B cell (primary cell): ENCODE measurements around the gene SATB1. TPM values are rescaled to one million over a fixed set of nuclear protein-coding genes. Genes with fewer than 3 reads are reported as not detected.

Source experiments
- ATAC-seq: fragments of 200-7000 bp; cut with Tn5 transposase; one replicate; pipeline ENCODE4 v1.10.0; 2021; ENCODE audit warnings: low read depth, mild to moderate bottlenecking, moderate number of reproducible peaks, moderate library complexity
- CTCF ChIA-PET: fragments of 350-600 bp; sonication (Branson Sonifier 250); formaldehyde crosslinking; loops from one replicate; lab custom pipeline; 2021; ENCODE audit warnings: antibody characterized with exemption, inconsistent platforms; lab: Charles Lee
- POLR2A ChIA-PET: fragments of 350-600 bp; sonication (Branson Sonifier 250); formaldehyde crosslinking; loops from one replicate; lab custom pipeline; 2021; ENCODE audit warnings: antibody characterized with exemption; lab: Charles Lee
- DNase-seq: peaks from one replicate; pipeline ENCODE4 v3.0.0; 2013
- H2AFZ ChIP-seq: 2 replicates; pipeline ENCODE4 v1.6.1; 2012; ENCODE audit warnings: mild to moderate bottlenecking, low read depth, low read length; ENCODE audit not compliant: insufficient read depth, poor library complexity, severe bottlenecking
- H3K27ac ChIP-seq, 2 donors: 1 replicate in 1 of 2; 2 replicates in 1 of 2; pipeline ENCODE4 v1.5.1; 2012 to 2013; ENCODE audit warnings: low read length in 2 of 2, mild to moderate bottlenecking in 2 of 2, moderate library complexity in 1 of 2
- H3K27me3 ChIP-seq, 4 experiments: fragments of 200-600 bp in 1 of 4; sonication (generic) in 1 of 4; replicated peaks in 1 of 4; 1 replicate in 2 of 4; 2 replicates in 2 of 4; pipeline versions ENCODE4 v1.6.1 to v1.7.0; 2013 to 2016; ENCODE audit warnings: low read length in 3 of 4, mild to moderate bottlenecking in 2 of 4, mixed read lengths in 1 of 4, moderate library complexity in 1 of 4; ENCODE audit not compliant: insufficient read depth in 4 of 4, control insufficient read depth in 3 of 4; ENCODE audit errors: control extremely low read depth in 1 of 4
- H3K36me3 ChIP-seq, 2 experiments: replicated peaks in 1 of 2; 1 replicate in 1 of 2; 2 replicates in 1 of 2; pipeline versions ENCODE4 v1.6.1 to v1.7.1; 2013; ENCODE audit warnings: low read length in 1 of 2; ENCODE audit not compliant: insufficient read depth in 2 of 2, control insufficient read depth in 1 of 2; ENCODE audit errors: control extremely low read depth in 1 of 2, extremely low read depth in 1 of 2
- H3K4me1 ChIP-seq, 2 donors: fragments of 200-600 bp in 1 of 2; sonication (generic) in 1 of 2; 1 replicate in 1 of 2; 2 replicates in 1 of 2; pipeline versions ENCODE4 v1.5.1 to v1.6.1; 2013 to 2017; ENCODE audit warnings: low read length in 2 of 2; ENCODE audit not compliant: control insufficient read depth in 2 of 2, insufficient read depth in 2 of 2
- H3K4me2 ChIP-seq: replicated peaks from 2 replicates; pipeline ENCODE3; 2012; ENCODE audit warnings: mild to moderate bottlenecking, low read depth, low read length; ENCODE audit not compliant: poor library complexity, severe bottlenecking
- H3K4me3 ChIP-seq, 5 experiments: fragments of 200-600 bp in 1 of 5; sonication (generic) in 1 of 5; 1 replicate in 3 of 5; 2 replicates in 2 of 5; pipeline versions ENCODE4 v1.5.1 to v1.7.0; 2011 to 2016; ENCODE audit warnings: low read length in 4 of 5, mild to moderate bottlenecking in 4 of 5, low read depth in 2 of 5, control low read depth in 1 of 5, moderate library complexity in 1 of 5; ENCODE audit not compliant: insufficient read depth in 1 of 5; ENCODE audit errors: control extremely low read depth in 1 of 5, extremely low read depth in 1 of 5
- H3K79me2 ChIP-seq: fragments of 200-600 bp; sonication (generic); one replicate; pipeline ENCODE4 v1.6.0; 2016; ENCODE audit warnings: low read length; ENCODE audit not compliant: control insufficient read depth, insufficient read depth
- H3K9ac ChIP-seq: fragments of 200-600 bp; sonication (generic); 2 replicates; pipeline ENCODE4 v1.6.1; 2017; ENCODE audit warnings: mild to moderate bottlenecking, low read length, moderate library complexity
- H3K9me3 ChIP-seq, 3 donors: one replicate each; pipeline versions ENCODE4 v1.6.1 to v1.7.1; 2013; ENCODE audit warnings: low read length in 2 of 3; ENCODE audit not compliant: control insufficient read depth in 2 of 3, insufficient read depth in 1 of 3; ENCODE audit errors: control extremely low read depth in 1 of 3
- H4K20me1 ChIP-seq: 2 replicates; pipeline ENCODE4 v1.6.0; 2012; ENCODE audit warnings: mild to moderate bottlenecking, low read length; ENCODE audit not compliant: insufficient read depth, control insufficient read depth, poor library complexity, severe bottlenecking
- H3K27ac Mint-ChIP-seq: one replicate; pipeline ENCODE4 v1.8.0; 2021; ENCODE audit warnings: mixed read lengths
- H3K27me3 Mint-ChIP-seq: one replicate; pipeline ENCODE4 v1.8.0; 2021; ENCODE audit warnings: mixed read lengths
- H3K4me1 Mint-ChIP-seq: one replicate; pipeline ENCODE4 v1.8.0; 2021; ENCODE audit warnings: mixed read lengths
- H3K4me3 Mint-ChIP-seq: one replicate; pipeline ENCODE4 v1.8.0; 2021; ENCODE audit warnings: mixed read lengths
- H3K9me3 Mint-ChIP-seq: one replicate; pipeline ENCODE4 v1.8.0; 2022; ENCODE audit warnings: mixed read lengths; ENCODE audit not compliant: insufficient read depth
- CTCF ChIP-seq: fragments of 200-600 bp; IDR thresholded peaks from one replicate; pipeline ENCODE4 v1.8.0; 2022; ENCODE audit warnings: antibody characterized with exemption, mild to moderate bottlenecking
- EZH2 ChIP-seq: IDR thresholded peaks from 2 replicates; pipeline ENCODE4 v1.6.1; 2012; ENCODE audit warnings: borderline replicate concordance, low read depth, mild to moderate bottlenecking, moderate library complexity, low read length; ENCODE audit not compliant: insufficient read depth, poor library complexity, severe bottlenecking
- whole genome bisulfite sequencing: methylation state at CpG from one replicate; pipeline ENCODE4 v1.1.5; 2013; ENCODE audit warnings: missing lambda C conversion rate; ENCODE audit not compliant: insufficient coverage; 5-methylcytosine and 5-hydroxymethylcytosine counted together
- intact Hi-C: fragments of 100-400 bp; cut with micrococcal nuclease; formaldehyde crosslinking; loops from one replicate; pipeline ENCODE4 v1.10.0; 2022
- polyA plus RNA-seq: library from polyadenylated mRNA; depleted of rRNA; stranded (reverse); fragments of >200 nt; gene quantifications from 2 replicates; pipeline ENCODE4 v1.2.3, GENCODE V29; 2012
- total RNA-seq, 2 donors: library from RNA; stranded (reverse); fragments of 120-200 nt in 1 of 2; gene quantifications; 1 replicate in 1 of 2; 2 replicates in 1 of 2; pipeline versions ENCODE4 v1.2.3 to v1.2.4, GENCODE V29; 2013 to 2022

Gene SATB1
- total and polyA plus RNA-seq, 2 donors (not counting 1 experiment from before 2014, with no cell fraction given) = 42.3 to 66.5 TPM

GRCh38 chr3:18355832-18356231, 69.3 kb downstream of the SATB1 start:
- ATAC-seq = no peak
- intact Hi-C loops = no loop called here
- Mint-ChIP-seq H3K9me3 (no peaks in the 10 kb centered on the region), H3K4me3 (no peak overlapping the region), H3K27ac (no peak overlapping the region), H3K27me3 (no peaks in the 10 kb centered on the region), H3K4me1 (no peaks in the 10 kb centered on the region)
- ChIA-PET CTCF (no interaction called here), POLR2A (no interaction called here)
- Histone ChIP-seq H3K27ac (no peak overlapping the region), H3K4me2 (no peak overlapping the region), H3K27me3 (no peaks in the 10 kb centered on the region), H3K9ac (no peak overlapping the region), H3K36me3 (peaks cover 1 to 13% of the 10 kb centered on the region in 2 experiments), H3K4me3 (no peak overlapping the region), H3K4me1 (no peaks in the 10 kb centered on the region), H2AFZ (no peak overlapping the region), H4K20me1 (no peaks in the 10 kb centered on the region), H3K9me3 (no peaks in the 10 kb centered on the region), H3K79me2 (no peaks in the 10 kb centered on the region)
- WGBS = 100% methylated on average over 1 of the region's 2 CpGs
- DNase-seq = no peak
- TF ChIP-seq EZH2 = no peak
- no peak for TF ChIP-seq CTCF

GRCh38 chr3:18354701-18355100, 70.4 kb downstream of the SATB1 start:
- H4K20me1 ChIP-seq = no peaks in the 10 kb centered on the region
- WGBS = no CpG with 5 or more reads among the region's 5 CpGs
- no peaks in the 10 kb centered on the region for H3K4me1 ChIP-seq
- no peak for ATAC-seq
- Mint-ChIP-seq H3K4me3 (no peak overlapping the region), H3K27ac (no peak overlapping the region), H3K27me3 (no peaks in the 10 kb centered on the region), H3K4me1 (no peaks in the 10 kb centered on the region), H3K9me3 (no peaks in the 10 kb centered on the region)
- TF ChIP-seq CTCF = no peak
- TF ChIP-seq EZH2 = no peak
- H2AFZ ChIP-seq = no peak overlapping the region
- no peak overlapping the region for H3K27ac ChIP-seq
- H3K4me2 ChIP-seq = no peak overlapping the region
- CTCF ChIA-PET = interaction anchor here (0.8 kb wide), 1 partner anchor 26 kb away, joined by 3 read pairs; no protein-coding TSS in a partner anchor
- H3K9ac ChIP-seq = no peak overlapping the region
- H3K9me3 ChIP-seq = no peaks in the 10 kb centered on the region
- H3K79me2 ChIP-seq = no peaks in the 10 kb centered on the region
- peaks cover 0 to 18% of the 10 kb centered on the region in 2 experiments for H3K36me3 ChIP-seq
- no peaks in the 10 kb centered on the region for H3K27me3 ChIP-seq
- POLR2A ChIA-PET = no interaction called here
- no peak overlapping the region for H3K4me3 ChIP-seq
- DNase-seq = no peak
- intact Hi-C loops = no loop called here
